ENCODE data around the gene PRG2. TPM values are rescaled to one million over a fixed set of nuclear protein-coding genes. Genes with fewer than 3 reads are reported as not detected.

PRG2 gene
- total RNA-seq, 1 experiment from 2014 or later = 0.57 TPM

GRCh38 chr11:57359896-57360690, 30.4 kb downstream of the PRG2 start:
- no peak overlapping the region for H3K4me3 Mint-ChIP-seq
- H3K27me3 Mint-ChIP-seq (ENCODE audit: low read depth) = peaks cover 11% of the 10 kb centered on the region; the same call in 1 of the 2 replicates
- peaks cover 9% of the 10 kb centered on the region for H3K4me1 Mint-ChIP-seq
- ChIA-PET POLR2A (no interaction called here), CTCF (interaction anchor here (0.6 to 3.9 kb wide), 9 partner anchors 10 to 133 kb away, joined by 3 to 15 read pairs (median 4); no protein-coding TSS in a partner anchor)
- DNase-seq (ENCODE audit: low spot score) = no peak
- H3K36me3 Mint-ChIP-seq = no peaks in the 10 kb centered on the region
- H3K9me3 Mint-ChIP-seq = peaks cover 4% of the 10 kb centered on the region; the same call in 1 of the 2 replicates
- ATAC-seq = no peak
- H3K27ac Mint-ChIP-seq = no peak overlapping the region
- TF ChIP-seq ERG (CRISPR knock-in tag; IDR thresholded peaks at IDR 0.05) (no peak), ZNF121 (CRISPR knock-in tag; IDR thresholded peaks at IDR 0.05) (no peak), TP53 (CRISPR knock-in tag; IDR thresholded peaks at IDR 0.05) (no peak), AFF4 (CRISPR knock-in tag; IDR thresholded peaks at IDR 0.05; ENCODE audit: borderline replicate concordance) (no peak), MLX (CRISPR knock-in tag; IDR thresholded peaks at IDR 0.05) (no peak), PREB (CRISPR knock-in tag; IDR thresholded peaks at IDR 0.05; ENCODE audit: borderline replicate concordance) (no peak), ZNF219 (CRISPR knock-in tag; IDR thresholded peaks at IDR 0.05; ENCODE audit: borderline replicate concordance) (no peak), ATF6 (CRISPR knock-in tag; IDR thresholded peaks at IDR 0.05) (no peak), FOXJ3 (CRISPR knock-in tag; IDR thresholded peaks at IDR 0.05; ENCODE audit: borderline replicate concordance) (no peak), ZNF416 (CRISPR knock-in tag; IDR thresholded peaks at IDR 0.05) (no peak), ETV6 (CRISPR knock-in tag; IDR thresholded peaks at IDR 0.05) (no peak), ZNF138 (CRISPR knock-in tag; conservative IDR thresholded peaks at IDR 0.05) (no peak), E2F4 (CRISPR knock-in tag; IDR thresholded peaks at IDR 0.05; ENCODE audit: borderline replicate concordance, low read depth) (no peak), SMAD4 (CRISPR knock-in tag; IDR thresholded peaks at IDR 0.05) (no peak), NR3C1 (CRISPR knock-in tag; conservative IDR thresholded peaks at IDR 0.05; ENCODE audit: low read depth) (no peak), ATF1 (CRISPR knock-in tag; IDR thresholded peaks at IDR 0.05) (no peak), ZNF512 (CRISPR knock-in tag; IDR thresholded peaks at IDR 0.05; ENCODE audit: borderline replicate concordance) (no peak), ZBTB21 (CRISPR knock-in tag; IDR thresholded peaks at IDR 0.05; ENCODE audit: borderline replicate concordance) (no peak), USF1 (CRISPR knock-in tag; IDR thresholded peaks at IDR 0.05) (no peak)

Data from WTC11 (cell line).